Smooth muscle cell (in vitro differentiated cells): ENCODE data around the gene RREB1. TPM values are rescaled to one million over a fixed set of nuclear protein-coding genes. Genes with fewer than 3 reads are reported as not detected.

Experiments used
- DNase-seq: peaks from one replicate; lab custom pipeline; 2025; ENCODE audit not compliant: unreplicated experiment; lab: John Stamatoyannopoulos, UW
- H2AFZ ChIP-seq: fragments of 200-600 bp; sonication (generic); 2 replicates; pipeline ENCODE4 v1.6.0; 2016; ENCODE audit warnings: antibody characterized with exemption, low read depth, mild to moderate bottlenecking
- H3F3A ChIP-seq: fragments of 200-600 bp; sonication (generic); 2 replicates; pipeline ENCODE4 v1.6.0; 2017; ENCODE audit warnings: antibody characterized with exemption, low read depth
- H3K27ac ChIP-seq: fragments of 200-600 bp; sonication (generic); 2 replicates; pipeline ENCODE4 v1.5.1; 2016; ENCODE audit warnings: low read depth, mild to moderate bottlenecking
- H3K27me3 ChIP-seq: fragments of 200-600 bp; sonication (generic); 2 replicates; pipeline ENCODE4 v1.6.1; 2016; ENCODE audit warnings: low read depth, mild to moderate bottlenecking
- H3K36me3 ChIP-seq: fragments of 200-600 bp; sonication (generic); 2 replicates; pipeline ENCODE4 v1.5.1; 2016; ENCODE audit warnings: low read depth
- H3K4me1 ChIP-seq: fragments of 200-600 bp; sonication (generic); 2 replicates; pipeline ENCODE4 v1.5.1; 2016; ENCODE audit warnings: low read depth
- H3K4me2 ChIP-seq: fragments of 200-600 bp; sonication (generic); 2 replicates; pipeline ENCODE4 v1.6.0; 2016; ENCODE audit warnings: mild to moderate bottlenecking
- H3K4me3 ChIP-seq: fragments of 200-600 bp; sonication (generic); 2 replicates; pipeline ENCODE4 v1.5.1; 2016; ENCODE audit warnings: mild to moderate bottlenecking
- H3K79me2 ChIP-seq: fragments of 200-600 bp; sonication (generic); 2 replicates; pipeline ENCODE4 v1.6.0; 2016; ENCODE audit warnings: low read depth, mild to moderate bottlenecking
- H3K9ac ChIP-seq: fragments of 200-600 bp; sonication (generic); 2 replicates; pipeline ENCODE4 v1.6.0; 2016; ENCODE audit warnings: low read depth
- H3K9me3 ChIP-seq: fragments of 200-600 bp; sonication (generic); replicated peaks from 2 replicates; pipeline ENCODE4 v1.5.1; 2016; ENCODE audit warnings: low read depth
- H4K20me1 ChIP-seq: fragments of 200-600 bp; sonication (generic); 2 replicates; pipeline ENCODE4 v1.6.0; 2016; ENCODE audit warnings: low read depth
- WGBS: methylation state at CpG from one replicate; pipeline ENCODE4 v1.1.7; 2016; ENCODE audit warnings: low lambda C conversion rate; 5-methylcytosine and 5-hydroxymethylcytosine counted together
- polyA plus RNA-seq: library from polyadenylated mRNA; unstranded; fragments of >200 nt; fragmentation: Nextera tagmentation; extraction: Ambion mirVana; gene quantifications from 2 replicates; pipeline ENCODE4 v1.2.1, GENCODE V29; 2016
- total RNA-seq: library from RNA; depleted of rRNA; stranded (reverse); fragments of >200 nt; gene quantifications from 2 replicates; pipeline ENCODE4 v1.2.3, GENCODE V29; 2014
- TF ChIP-seq, protein P1 (sequence below): fragments of 200-600 bp; sonication (generic); IDR thresholded peaks from 2 replicates; pipeline ENCODE4 v1.5.1; 2017; ENCODE audit warnings: borderline replicate concordance, mild to moderate bottlenecking, antibody characterized with exemption; ENCODE audit not compliant: insufficient read depth, poor library complexity, severe bottlenecking

Gene RREB1
- total and polyA plus RNA-seq, 2 experiments from 2014 or later: 13.2 to 26.1 TPM

DNA sequence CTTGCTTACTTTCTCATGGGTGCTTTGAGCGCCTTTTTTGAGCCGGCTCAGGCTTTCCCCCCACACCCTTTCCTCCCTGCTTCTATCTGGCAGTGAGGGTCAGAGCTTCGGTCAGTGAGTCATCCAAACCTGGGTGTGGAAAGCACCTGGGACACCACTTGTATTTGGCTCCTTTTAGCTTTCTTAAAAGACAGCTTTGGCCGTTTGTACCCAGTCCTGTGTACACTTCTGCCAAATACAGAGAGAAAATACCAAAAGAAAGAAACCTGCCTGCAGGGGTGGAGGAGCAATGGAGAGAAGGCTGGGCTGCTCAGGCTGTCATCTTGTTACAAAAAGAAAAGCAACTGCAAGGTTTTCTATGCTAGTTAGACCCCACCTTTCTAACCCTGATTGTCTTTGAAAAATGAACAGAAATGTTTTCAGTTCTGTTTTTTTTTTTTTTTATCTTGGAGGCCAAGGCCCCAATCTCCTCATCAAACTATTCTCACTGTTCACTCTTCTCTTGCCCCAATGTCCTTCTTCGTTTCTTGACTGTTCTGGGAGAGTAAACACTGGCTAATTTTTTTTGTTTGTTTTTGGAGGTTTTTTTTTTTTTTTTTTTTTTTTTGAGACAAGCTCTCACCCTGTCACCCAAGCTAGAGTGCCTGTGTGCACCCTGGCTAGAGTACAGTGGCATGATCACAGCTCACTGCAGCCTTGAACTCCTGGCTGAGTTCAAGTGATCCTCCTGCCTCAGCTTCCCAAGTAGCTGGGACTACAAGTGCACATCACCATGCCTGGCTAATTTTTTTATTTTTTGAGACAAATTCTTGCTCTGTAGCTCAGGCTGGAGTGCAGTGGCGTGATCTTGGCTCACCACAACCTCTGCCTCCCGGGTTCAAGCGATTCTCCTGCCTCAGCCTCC, 128.8 kb downstream of the RREB1 start:
- peak overlapping the region; percentile 24 for H3K27ac ChIP-seq
- no peak for DNase-seq
- 82% methylated on average over 8 of the region's 8 CpGs for WGBS

DNA sequence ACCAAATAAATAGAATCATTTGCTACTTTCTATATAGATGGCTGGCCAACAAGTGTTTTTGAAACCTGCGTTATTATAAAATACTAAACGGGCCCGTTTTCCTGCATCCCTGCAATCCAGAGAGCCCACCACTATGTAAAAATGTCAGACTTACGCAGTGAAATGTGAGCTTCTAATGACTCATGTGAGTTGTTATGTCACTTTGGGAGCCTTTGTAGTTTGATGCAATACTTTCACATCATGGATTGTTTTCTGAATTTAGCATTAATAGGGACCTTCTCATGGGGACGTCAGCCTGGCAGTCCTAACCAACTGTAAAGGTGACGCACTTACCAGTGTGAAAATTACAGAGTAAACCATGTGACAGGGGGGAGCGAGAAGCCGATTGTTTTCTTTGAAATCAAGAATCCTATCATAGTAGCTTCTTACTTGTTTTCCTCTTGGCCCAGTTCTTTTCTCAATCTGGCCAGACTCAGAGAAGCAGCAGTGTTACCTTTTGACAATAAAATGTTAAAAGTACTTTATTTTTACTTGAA, 130.0 kb downstream of the RREB1 start:
- Histone ChIP-seq H3K4me1 (peaks cover 11% of the 10 kb centered on the region), H2AFZ (no peak overlapping the region), H3F3A (peaks cover 14% of the 10 kb centered on the region), H3K4me3 (no peak overlapping the region), H3K27ac (no peak overlapping the region), H3K36me3 (no peaks in the 10 kb centered on the region), H3K9me3 (no peaks in the 10 kb centered on the region), H3K4me2 (no peak overlapping the region), H4K20me1 (peaks cover 81% of the 10 kb centered on the region), H3K9ac (no peak overlapping the region), H3K27me3 (no peaks in the 10 kb centered on the region), H3K79me2 (peaks cover 32% of the 10 kb centered on the region)
- WGBS: 86% methylated on average over 8 of the region's 8 CpGs
- TF ChIP-seq, protein P1, sequence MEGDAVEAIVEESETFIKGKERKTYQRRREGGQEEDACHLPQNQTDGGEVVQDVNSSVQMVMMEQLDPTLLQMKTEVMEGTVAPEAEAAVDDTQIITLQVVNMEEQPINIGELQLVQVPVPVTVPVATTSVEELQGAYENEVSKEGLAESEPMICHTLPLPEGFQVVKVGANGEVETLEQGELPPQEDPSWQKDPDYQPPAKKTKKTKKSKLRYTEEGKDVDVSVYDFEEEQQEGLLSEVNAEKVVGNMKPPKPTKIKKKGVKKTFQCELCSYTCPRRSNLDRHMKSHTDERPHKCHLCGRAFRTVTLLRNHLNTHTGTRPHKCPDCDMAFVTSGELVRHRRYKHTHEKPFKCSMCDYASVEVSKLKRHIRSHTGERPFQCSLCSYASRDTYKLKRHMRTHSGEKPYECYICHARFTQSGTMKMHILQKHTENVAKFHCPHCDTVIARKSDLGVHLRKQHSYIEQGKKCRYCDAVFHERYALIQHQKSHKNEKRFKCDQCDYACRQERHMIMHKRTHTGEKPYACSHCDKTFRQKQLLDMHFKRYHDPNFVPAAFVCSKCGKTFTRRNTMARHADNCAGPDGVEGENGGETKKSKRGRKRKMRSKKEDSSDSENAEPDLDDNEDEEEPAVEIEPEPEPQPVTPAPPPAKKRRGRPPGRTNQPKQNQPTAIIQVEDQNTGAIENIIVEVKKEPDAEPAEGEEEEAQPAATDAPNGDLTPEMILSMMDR: no peak
- no peak for DNase-seq

More for the DNA sequence above, 128.8 kb downstream of the RREB1 start:
- no peak overlapping the region for H3K9ac ChIP-seq
- H3K9me3 ChIP-seq: no peaks in the 10 kb centered on the region
- H3K4me2 ChIP-seq: no peak overlapping the region
- H3K4me3 ChIP-seq: no peak overlapping the region
- H3K4me1 ChIP-seq: no peaks in the 10 kb centered on the region
- TF ChIP-seq, protein P1: no peak
- H3K27me3 ChIP-seq: no peaks in the 10 kb centered on the region
- no peak overlapping the region for H2AFZ ChIP-seq
- H3F3A ChIP-seq: peaks cover 5% of the 10 kb centered on the region
- H3K36me3 ChIP-seq: no peaks in the 10 kb centered on the region
- H3K79me2 ChIP-seq: peaks cover 32% of the 10 kb centered on the region
- H4K20me1 ChIP-seq: peaks cover 84% of the 10 kb centered on the region

DNA sequence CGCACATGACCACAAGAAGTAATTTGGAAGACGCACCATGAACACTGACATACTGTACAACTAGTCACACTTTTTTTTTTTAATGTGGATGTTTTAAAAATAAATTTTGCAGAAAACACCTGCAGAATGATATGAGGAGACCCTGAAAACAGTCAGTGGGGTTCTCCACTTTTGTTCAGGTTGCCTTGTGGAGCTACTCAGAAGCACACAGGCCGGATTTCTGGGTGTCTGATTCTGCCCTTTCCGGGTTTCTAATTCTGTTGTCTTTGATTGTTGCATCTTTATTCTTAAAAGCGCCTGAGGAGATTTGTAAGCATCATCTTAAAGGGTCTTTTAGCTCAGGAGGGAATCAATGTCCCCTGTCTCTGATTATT, 130.8 kb downstream of the RREB1 start:
- peaks cover 26% of the 10 kb centered on the region for H3K79me2 ChIP-seq
- TF ChIP-seq, protein P1: no peak
- no peaks in the 10 kb centered on the region for H3K9me3 ChIP-seq
- WGBS: 82% methylated on average over 5 of the region's 5 CpGs
- peaks cover 73% of the 10 kb centered on the region for H4K20me1 ChIP-seq
- H3K9ac ChIP-seq: no peak overlapping the region
- H3K4me3 ChIP-seq: no peak overlapping the region
- peaks cover 14% of the 10 kb centered on the region for H3F3A ChIP-seq
- H3K4me1 ChIP-seq: peaks cover 18% of the 10 kb centered on the region
- no peaks in the 10 kb centered on the region for H3K36me3 ChIP-seq
- no peaks in the 10 kb centered on the region for H3K27me3 ChIP-seq
- no peak for DNase-seq
- H2AFZ ChIP-seq: no peak overlapping the region
- H3K4me2 ChIP-seq: no peak overlapping the region
- H3K27ac ChIP-seq: no peak overlapping the region
